GM18507 (cell line): Measurements from ENCODE around the gene CTBP1.
A peak's percentile ranks its signal among the peaks of the same experiment; 100 is the strongest.

Source experiments
- DNase-seq: peaks from one replicate; pipeline ENCODE4 v3.0.0; 2011; ENCODE audit warnings: low read depth; ENCODE audit not compliant: insufficient read length; ENCODE audit errors: extremely low spot score
- FAIRE-seq: peaks from 2 replicates; lab custom pipeline; 2011; peaks lifted over from hg19 to GRCh38; lab: Jason Lieb, UNC

Gene CTBP1

GRCh38 chr4:1170976-1171310 lies 78.0 kb downstream of the CTBP1 start:
- FAIRE-seq: no peak
- no peak for DNase-seq

DNA sequence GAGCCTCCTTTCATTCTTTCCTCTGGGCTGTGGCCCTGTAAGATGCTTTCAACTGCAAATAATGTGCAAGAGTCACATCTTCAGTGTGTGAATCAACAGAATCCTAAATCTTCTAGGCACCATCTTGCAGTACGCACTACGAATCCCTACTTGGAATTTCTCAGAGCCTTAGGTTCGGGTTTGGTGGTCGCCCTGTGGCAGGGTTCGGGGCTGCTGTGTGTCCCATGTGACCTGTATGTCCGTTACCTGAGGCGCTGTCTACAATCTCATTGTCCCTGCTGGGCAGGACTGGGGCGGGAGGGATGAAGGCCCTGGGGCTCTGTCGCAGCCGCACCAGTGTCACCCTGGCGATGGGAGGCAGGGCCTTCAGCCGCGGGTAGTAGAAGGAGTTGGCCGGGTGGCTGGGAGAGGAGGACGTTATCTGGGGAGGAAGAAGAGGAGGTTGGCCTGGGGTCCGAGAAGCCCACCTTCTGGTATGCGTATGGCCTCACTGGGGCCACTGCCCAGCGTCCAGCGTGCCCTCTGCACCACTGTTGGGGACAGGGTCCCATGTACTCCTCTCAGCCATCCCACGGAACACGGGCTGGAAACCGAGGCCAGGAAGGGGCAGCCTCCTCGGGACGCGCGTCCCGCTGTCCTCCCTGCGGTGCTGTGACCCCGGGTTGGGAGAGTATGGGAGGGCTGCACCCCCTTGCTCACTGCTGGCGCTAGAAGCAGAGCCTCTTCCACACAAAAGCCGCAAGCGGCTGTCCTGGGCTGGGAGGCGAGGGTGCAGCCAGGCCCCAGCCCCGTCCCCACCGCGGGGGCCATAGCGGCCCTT lies 78.6 kb downstream of the CTBP1 start:
- FAIRE-seq: no peak
- no peak for DNase-seq

DNA sequence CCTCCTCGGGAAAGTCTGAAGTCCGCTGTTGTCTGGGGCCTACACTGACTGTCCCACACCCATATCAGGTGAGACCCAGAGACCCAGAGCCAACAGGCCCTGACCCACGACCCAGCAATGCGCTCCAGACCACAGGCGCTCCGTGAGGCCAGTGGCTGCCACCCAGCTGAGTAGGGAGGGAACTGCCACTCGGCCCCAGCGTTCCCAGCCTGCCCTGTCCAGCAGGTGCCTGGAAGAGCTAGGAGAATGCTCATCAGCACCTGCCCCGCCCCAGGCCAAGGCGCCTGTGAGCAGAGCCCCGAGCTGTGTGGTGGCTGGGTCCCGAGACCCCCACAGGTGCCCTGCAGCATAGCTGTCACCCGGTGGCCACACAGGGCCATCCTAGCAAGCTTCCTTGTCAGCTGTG lies 79.2 kb downstream of the CTBP1 start:
- no peak for DNase-seq
- FAIRE-seq: no peak

DNA sequence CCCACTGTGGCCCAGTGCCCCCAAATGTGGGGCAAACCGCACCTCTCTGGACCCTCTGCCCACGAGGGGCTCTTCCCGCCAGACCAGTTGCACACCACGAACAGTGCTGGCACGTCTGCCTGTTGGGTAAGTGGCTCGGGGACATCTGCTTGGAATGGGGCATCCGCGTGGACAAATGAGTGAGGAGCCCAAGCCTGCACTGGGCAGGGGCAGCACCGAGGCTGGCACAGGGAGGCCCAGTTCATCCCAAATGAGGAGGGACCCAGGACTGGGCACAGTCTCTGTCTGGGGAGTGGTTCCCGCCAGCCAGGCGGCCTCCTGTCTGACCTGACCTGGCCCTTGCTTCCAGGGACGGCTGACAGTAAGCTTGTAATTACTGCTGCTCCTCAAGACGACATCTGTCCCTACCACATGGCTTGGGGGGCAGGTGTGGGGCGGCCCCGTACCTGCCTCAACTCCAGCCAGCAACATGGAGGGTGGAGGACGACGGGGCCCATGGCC lies 79.7 kb downstream of the CTBP1 start:
- DNase-seq: no peak
- no peak for FAIRE-seq

GRCh38 chr4:1168191-1169101 lies 80.5 kb downstream of the CTBP1 start:
- DNase-seq (no peak), FAIRE-seq (no peak)

DNA sequence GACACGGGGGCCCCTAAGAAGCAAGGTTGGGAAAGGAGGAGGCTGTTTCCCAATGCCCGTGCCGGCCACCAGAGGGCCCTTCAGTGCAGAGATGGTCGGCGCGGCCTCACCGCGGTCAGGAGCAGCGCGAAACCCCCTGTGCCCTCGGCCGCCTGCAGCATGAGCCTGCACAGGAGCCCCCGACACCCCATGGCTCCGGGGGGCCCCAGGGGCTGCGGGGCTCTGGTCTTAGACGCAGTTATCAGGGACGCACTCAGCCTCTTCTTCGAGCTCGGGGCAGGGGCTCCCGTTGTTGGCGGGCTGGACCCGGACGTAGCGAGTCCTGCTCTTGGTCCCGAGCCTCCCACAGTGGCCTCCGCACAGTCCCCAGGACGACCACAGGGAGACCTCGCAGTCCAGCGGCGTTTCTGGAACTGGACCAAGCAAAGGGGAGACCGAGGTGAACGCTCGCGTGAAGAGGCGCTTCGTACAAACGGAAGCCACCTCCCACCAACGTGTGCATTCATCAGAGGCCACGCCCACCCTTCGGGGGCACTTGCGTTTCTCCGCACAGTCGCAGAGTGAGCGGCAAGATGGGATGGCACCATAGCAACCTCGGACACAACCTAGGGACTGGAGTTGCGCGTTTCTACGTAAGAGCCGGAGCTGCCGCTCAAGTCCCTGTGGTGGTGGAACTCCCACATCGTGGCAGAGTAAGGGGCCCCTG lies 81.5 kb downstream of the CTBP1 start:
- no peak for DNase-seq
- peak; percentile 87 for FAIRE-seq

DNA sequence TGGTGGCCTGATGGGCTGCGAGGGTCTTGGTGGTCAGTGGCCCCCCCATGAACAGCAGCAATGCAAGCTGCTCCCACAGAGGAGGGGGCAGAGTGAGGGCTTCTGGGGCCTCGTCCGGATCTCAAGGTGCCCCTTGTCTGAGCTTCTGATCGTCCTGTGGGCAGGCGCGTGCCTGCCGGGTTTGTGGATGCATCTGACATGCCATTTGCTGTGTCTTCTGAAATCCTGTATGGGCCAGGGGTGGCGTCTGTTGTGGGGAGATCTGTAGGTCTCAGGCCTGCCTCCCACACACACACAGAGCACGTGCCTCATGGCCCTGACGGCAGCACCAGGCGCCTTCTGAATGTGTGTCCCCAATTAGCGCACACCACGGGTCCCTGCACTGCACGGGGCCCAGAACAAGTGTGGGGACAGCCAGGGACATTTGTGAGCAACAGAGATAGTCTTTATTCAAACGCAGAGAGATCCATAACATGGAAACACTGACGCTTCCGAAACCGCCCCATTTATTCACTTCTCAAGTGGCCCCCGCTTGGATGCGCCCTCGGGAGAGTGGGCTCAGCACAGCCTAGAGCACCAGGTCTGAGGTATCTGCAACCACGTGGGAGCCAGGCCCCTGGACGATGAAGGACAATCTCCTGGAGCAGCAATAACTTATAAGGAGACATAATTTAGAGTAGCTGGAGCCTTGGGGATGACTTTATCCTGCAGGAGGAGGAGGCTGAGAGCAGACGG lies 82.3 kb downstream of the CTBP1 start:
- no peak for FAIRE-seq

DNA sequence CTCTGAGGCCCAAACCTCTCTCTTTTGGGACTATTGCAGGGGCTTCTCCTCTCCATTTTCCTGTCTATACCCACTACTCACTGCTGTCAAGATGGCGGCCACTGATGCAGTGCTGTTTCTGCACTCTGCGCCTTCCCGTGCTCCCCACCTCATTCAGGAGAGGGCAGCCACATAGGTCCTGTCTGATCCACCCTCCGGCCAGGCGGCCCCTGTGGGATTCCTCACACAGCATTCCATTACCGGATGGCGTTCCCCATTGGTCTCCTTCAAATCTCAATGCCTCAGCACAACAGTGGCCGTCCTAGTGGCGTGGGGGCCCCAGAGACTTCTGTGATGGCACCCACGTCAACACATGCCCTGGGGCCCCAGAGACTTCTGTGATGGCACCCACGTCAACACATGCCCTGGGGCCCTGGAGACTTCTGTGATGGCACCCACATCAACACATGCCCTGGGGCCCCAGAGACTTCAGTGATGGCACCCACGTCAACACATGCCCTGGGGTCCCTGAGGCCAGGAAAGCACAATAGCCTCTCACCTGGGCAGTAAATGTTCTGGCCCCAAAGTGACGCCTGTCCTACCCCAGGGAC lies 83.9 kb downstream of the CTBP1 start:
- no peak for FAIRE-seq
- no peak for DNase-seq

More for the DNA sequence above, 82.3 kb downstream of the CTBP1 start:
- no peak for DNase-seq

DNA sequence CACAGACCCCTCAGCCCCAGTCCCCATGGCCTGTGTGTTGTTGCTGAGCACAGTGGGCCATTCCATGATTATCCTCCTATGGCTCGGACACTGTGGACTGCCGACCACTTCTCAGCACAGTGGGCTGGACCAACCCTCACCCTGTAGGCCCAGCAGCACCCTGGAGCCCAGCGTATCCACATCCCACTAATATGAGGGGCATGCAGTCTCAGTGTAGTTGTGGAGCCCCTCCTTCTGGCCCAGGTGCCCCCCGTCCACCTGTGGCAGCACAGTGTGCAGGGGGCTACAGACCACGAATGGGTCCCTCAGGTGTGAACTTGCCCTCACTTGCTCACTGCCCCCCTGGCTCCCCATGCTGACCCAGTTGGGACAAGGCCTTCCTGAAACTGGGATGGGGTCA lies 84.5 kb downstream of the CTBP1 start:
- no peak for FAIRE-seq
- DNase-seq: no peak

DNA sequence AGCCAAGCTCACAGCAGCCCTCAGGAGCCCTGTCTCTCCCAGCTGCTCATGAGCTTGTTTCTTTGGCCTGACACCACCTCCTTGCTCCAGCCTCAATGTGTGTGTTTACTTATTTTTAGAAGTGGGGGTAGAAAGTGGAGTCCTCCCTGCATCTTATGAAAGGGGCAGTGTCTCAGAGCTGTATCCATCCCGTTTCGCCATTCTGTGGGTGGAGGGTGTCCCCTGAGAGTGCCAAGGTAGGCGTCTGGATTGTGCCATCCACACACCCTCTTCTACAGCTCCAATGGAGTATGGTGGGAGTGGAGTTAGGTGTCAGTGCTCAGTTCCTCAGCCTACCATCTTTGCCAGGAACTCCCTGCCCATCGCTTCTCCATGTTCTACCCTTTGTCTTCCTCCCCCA lies 84.9 kb downstream of the CTBP1 start:
- DNase-seq (no peak), FAIRE-seq (no peak)
